ENCODE results near the gene C16orf89. TPM values are rescaled to one million over a fixed set of nuclear protein-coding genes. Genes with fewer than 3 reads are reported as not detected.

Gene C16orf89
- total RNA-seq, 2 experiments from 2014 or later: not detected

DNA sequence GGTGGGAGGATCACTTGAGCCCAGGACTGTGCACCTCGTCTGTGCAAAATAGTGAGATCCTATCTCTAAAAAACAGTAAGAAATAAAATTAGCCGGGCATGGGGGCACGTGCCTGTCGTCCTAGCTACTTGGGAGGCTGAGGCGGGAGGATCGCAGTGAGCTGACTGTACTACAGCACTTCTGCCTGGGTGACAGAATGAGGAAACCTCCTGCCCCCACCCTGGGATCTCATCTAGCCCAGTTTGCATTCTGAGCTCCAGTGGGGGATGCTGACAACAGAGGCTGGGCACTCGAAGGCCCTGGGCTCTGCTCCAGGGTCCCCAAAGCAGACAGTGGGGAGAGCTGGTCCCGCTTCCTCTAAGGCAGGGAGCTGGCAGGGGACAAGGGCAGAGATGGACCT lies 39.1 kb downstream of the C16orf89 start:
- Mint-ChIP-seq H3K4me1 (peaks cover 1% of the 10 kb centered on the region), H3K27me3 (no peaks in the 10 kb centered on the region), H3K27ac (no peak overlapping the region), H3K36me3 (no peaks in the 10 kb centered on the region), H3K4me3 (no peak overlapping the region), H3K9me3 (no peaks in the 10 kb centered on the region)
- POLR2A ChIA-PET: interaction anchor here (0.6 kb wide), 1 partner anchor 8 kb away, joined by 3 read pairs; no protein-coding TSS in a partner anchor
- no peak for DNase-seq
- no peak for ATAC-seq (ENCODE audit: low read depth)

DNA sequence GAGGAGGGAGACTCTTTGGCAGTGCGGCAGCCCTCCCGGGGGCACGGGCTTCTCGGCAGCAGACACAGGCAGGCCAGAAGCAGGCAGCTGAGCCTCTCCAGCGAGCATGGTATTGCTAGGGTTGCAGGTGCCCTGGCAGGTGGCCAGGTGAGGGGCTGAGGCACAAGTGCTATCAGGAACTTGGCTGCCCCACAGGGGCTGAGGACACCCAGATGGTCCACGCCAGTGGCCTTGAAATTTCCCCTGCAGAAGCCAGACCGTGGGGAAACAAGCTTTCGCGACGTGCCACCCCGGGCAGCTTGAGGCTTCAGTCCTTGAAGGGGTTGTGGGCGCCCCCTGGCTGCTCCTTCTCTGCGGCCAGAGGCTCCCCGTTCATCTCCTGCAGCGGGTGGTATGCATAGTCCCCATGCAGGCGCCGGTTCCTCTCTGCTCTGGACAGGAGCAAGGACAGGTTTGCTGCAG lies 40.6 kb downstream of the C16orf89 start:
- POLR2A ChIA-PET: interaction anchor here (1.2 kb wide), 1 partner anchor 199 kb away, joined by 3 read pairs; no protein-coding TSS in a partner anchor
- H3K27me3 Mint-ChIP-seq: no peaks in the 10 kb centered on the region
- ATAC-seq (ENCODE audit: low read depth): no peak
- no peaks in the 10 kb centered on the region for H3K9me3 Mint-ChIP-seq
- no peak overlapping the region for H3K4me3 Mint-ChIP-seq
- H3K36me3 Mint-ChIP-seq: no peaks in the 10 kb centered on the region
- H3K4me1 Mint-ChIP-seq: peaks cover 1% of the 10 kb centered on the region
- no peak for DNase-seq
- H3K27ac Mint-ChIP-seq: no peak overlapping the region

DNA sequence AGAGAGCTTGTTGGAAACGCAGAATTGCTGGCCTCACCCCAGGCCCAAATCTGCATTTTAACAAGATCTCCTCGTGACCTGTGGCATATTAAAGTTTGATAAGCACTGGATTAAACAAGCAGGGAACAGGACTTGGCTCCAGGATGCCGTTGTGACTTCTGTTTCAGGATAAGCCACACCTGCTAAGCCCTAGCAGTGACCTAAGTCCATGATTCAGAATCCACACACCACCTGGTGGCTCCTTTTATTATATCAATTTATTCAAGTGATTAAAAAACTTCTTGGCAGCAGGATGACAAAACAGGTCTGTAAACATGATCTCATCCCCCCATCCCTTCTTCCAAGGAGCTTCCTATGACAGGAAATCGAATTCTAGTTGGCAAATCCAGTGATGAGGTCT lies 41.1 kb downstream of the C16orf89 start:
- H3K4me3 Mint-ChIP-seq: no peak overlapping the region
- H3K27me3 Mint-ChIP-seq: no peaks in the 10 kb centered on the region
- DNase-seq (no peak), ATAC-seq (ENCODE audit: low read depth) (no peak)
- no peak overlapping the region for H3K27ac Mint-ChIP-seq
- no peaks in the 10 kb centered on the region for H3K9me3 Mint-ChIP-seq
- H3K4me1 Mint-ChIP-seq: peaks cover 1% of the 10 kb centered on the region
- POLR2A ChIA-PET: interaction anchor here (1.2 kb wide), 1 partner anchor 199 kb away, joined by 3 read pairs; no protein-coding TSS in a partner anchor
- no peaks in the 10 kb centered on the region for H3K36me3 Mint-ChIP-seq

DNA sequence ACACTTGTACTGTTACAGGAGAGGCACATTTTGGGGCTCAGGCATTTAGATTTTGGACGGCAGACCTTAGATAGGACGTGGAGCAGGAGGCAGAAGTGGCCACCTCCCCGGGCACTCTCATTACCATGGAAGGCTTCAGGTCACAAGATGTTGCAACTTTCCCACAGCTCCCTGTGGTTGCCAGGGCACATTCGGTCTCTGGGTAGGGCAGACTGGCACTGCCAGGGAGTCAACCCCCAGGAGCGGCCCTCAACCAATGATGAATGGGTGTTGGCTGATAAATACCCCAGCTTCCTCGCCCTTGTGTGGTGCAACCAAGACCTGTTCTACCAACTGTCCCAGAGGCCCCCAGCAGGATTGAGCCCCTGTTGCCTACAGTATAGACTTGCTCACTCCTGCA lies 43.2 kb downstream of the C16orf89 start:
- no peaks in the 10 kb centered on the region for H3K27me3 Mint-ChIP-seq
- DNase-seq (no peak), ATAC-seq (ENCODE audit: low read depth) (no peak)
- no peak overlapping the region for H3K27ac Mint-ChIP-seq
- H3K4me1 Mint-ChIP-seq: no peaks in the 10 kb centered on the region
- H3K4me3 Mint-ChIP-seq: no peak overlapping the region
- no peaks in the 10 kb centered on the region for H3K9me3 Mint-ChIP-seq
- H3K36me3 Mint-ChIP-seq: no peaks in the 10 kb centered on the region
- POLR2A ChIA-PET: no interaction called here

DNA sequence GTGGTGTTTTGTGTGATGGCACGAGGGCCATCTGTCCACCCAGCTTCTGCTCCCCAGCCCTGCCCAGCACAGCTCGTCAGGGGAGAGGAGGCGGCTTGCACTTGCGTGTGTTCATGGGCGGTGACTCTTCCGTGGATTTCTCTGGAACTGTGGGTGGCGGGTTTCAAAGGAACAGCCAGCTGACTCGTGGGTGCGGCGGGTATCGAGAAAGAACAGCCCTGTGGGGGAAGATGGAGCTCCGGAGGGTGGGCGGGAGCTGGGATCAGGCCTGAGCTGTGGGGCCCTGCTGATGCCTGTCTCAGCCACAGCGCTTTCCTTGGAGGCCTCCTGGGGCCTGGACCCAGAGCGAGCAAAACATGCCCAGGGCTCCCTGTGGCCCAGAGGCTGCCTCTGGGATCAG lies 45.2 kb downstream of the C16orf89 start:
- DNase-seq (no peak), ATAC-seq (ENCODE audit: low read depth) (no peak)
- H3K27me3 Mint-ChIP-seq: no peaks in the 10 kb centered on the region
- H3K27ac Mint-ChIP-seq: no peak overlapping the region
- no peaks in the 10 kb centered on the region for H3K36me3 Mint-ChIP-seq
- H3K4me3 Mint-ChIP-seq: no peak overlapping the region
- no peaks in the 10 kb centered on the region for H3K4me1 Mint-ChIP-seq
- POLR2A ChIA-PET: no interaction called here
- H3K9me3 Mint-ChIP-seq: no peaks in the 10 kb centered on the region

DNA sequence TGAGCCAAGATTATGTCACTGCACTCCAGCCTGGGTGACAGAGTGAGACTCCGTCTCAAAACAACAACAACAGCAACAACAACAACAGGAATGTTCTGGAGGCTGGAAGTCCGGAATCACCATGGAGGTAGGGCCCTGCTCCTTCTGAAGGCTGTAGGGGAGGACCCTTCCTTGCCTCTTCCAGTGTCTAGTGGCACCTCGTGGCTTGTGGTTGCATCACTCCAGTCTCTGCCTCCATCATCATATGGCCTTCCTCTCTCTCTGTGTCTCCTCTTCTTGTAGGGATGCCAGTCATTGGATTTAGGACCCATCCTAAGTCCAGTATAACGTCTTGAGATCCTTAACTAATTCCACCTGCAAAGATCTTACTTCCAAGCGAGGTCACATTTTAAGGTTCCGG lies 46.0 kb downstream of the C16orf89 start:
- Mint-ChIP-seq H3K4me1 (no peaks in the 10 kb centered on the region), H3K4me3 (no peak overlapping the region), H3K9me3 (no peaks in the 10 kb centered on the region), H3K27me3 (no peaks in the 10 kb centered on the region), H3K36me3 (no peaks in the 10 kb centered on the region), H3K27ac (no peak overlapping the region)
- ATAC-seq (ENCODE audit: low read depth): no peak
- no peak for DNase-seq
- POLR2A ChIA-PET: no interaction called here

DNA sequence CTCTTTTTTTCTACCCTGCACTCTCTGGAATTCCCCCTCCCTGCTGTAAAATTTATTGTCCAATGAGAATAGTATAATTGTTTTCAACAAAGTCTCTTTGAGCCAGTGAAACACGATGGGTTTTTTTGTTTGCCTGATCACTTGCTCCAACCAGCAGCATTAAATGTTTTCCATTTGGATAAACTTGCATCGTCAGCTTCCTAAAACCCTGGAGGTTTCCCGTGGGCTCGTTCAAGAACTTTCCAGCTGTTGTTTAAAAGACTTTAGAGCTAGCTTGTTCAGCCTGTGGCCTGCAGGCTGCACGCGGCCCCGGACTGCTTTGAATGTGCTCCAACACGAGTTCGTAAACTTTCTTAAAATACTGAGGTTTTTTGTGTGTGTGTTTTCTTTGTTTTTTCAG lies 47.0 kb downstream of the C16orf89 start:
- H3K4me3 Mint-ChIP-seq: no peak overlapping the region
- POLR2A ChIA-PET: no interaction called here
- no peaks in the 10 kb centered on the region for H3K9me3 Mint-ChIP-seq
- no peaks in the 10 kb centered on the region for H3K36me3 Mint-ChIP-seq
- no peaks in the 10 kb centered on the region for H3K27me3 Mint-ChIP-seq
- ATAC-seq (ENCODE audit: low read depth) (no peak), DNase-seq (no peak)
- no peaks in the 10 kb centered on the region for H3K4me1 Mint-ChIP-seq
- no peak overlapping the region for H3K27ac Mint-ChIP-seq

DNA sequence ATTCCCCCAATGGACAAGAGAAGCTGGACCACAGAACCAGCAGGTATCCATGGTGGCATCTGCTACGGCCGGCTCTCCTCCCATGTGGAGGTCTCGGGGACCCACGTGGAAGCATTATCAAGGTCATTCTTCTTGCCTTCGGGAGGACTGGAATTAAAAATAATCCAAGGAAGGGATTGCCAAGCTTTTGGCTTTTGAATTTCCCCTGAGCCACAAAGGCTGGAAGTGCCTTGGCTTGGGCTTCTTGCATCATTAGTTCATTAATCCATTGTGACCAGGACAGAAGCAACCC lies 48.1 kb downstream of the C16orf89 start:
- Mint-ChIP-seq H3K36me3 (no peaks in the 10 kb centered on the region), H3K27me3 (no peaks in the 10 kb centered on the region), H3K4me3 (no peak overlapping the region), H3K27ac (no peak overlapping the region), H3K4me1 (no peaks in the 10 kb centered on the region), H3K9me3 (no peaks in the 10 kb centered on the region)
- ATAC-seq (ENCODE audit: low read depth) (no peak), DNase-seq (no peak)
- POLR2A ChIA-PET: no interaction called here

DNA sequence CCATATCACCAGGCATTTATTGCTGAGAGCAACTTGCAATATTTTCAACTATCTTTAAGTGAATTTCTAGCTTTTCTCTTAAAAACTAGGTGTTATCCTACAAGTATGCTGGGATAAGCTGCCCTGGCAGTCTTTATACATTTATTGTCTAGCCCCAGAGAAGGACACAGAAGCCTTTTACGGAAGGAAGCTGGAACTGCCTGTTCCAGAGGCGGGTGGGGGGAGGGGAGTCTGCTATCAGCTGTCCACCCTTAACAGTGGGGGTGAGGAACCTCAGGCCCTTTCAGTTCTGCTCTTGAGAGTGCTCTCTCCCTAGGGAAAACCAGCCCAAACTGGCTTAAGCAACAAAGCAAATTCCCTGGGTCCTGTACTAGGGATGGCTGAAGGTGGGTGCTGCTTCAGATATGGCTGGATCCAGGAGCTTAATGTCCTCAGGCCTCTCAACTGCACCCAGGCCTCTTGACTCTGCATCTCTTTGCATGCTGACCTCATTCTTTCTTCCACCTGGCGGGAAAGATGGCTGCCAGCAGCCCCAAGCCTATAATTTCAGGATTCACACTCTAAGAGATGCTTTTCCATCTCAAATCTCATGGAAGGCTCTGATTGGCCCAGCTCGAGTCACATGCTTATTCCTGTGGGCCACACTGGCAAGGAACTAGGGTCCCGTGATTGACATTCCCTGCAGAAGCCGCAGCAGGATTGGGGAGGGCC lies 48.6 kb downstream of the C16orf89 start:
- ATAC-seq (ENCODE audit: low read depth): no peak
- no peaks in the 10 kb centered on the region for H3K4me1 Mint-ChIP-seq
- POLR2A ChIA-PET: no interaction called here

DNA sequence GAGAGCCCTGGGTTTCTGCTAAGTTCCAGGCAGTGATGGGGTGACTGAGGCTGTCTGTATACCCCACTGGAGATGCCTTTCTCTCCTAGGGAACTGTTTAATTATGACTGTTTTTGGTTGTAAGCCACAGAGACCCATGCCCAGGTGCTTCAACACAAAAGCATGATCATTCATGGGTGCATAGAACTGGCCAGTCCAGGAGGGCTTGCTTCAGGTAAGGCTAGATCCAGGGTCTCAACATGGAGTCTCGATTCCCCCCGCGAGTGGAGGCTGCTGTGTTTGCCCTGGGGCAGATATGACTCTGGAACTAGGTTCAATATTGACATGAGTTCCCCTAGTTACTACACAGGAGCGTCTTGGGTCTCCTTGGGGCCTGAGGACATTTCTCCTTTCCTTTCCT lies 49.9 kb downstream of the C16orf89 start:
- Mint-ChIP-seq H3K27ac (no peak overlapping the region), H3K4me1 (no peaks in the 10 kb centered on the region)
- DNase-seq: no peak

More for the DNA sequence above, 48.6 kb downstream of the C16orf89 start:
- Mint-ChIP-seq H3K27ac (no peak overlapping the region), H3K4me3 (no peak overlapping the region), H3K27me3 (no peaks in the 10 kb centered on the region), H3K36me3 (no peaks in the 10 kb centered on the region), H3K9me3 (no peaks in the 10 kb centered on the region)
- DNase-seq: no peak

DNA sequence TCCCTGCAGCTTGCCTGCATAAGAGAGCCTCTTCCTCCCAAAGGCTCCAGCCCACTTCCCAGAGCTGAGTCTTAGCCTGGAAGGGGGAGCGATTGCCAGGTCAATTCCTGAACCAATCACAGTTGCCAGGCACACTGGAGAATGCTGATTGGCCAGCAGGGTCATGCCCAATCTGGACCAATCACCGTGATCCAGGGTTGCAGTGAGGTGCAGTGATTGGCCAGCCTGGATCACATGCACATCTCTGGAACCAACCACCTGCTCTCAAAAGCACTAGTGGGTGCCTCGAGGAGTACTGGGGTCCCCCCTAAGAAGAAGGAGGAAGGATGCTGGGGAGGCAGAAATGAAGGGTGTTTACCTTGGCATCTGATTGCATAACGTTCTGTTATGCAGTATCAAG lies 50.4 kb downstream of the C16orf89 start:
- POLR2A ChIA-PET: no interaction called here
- no peak overlapping the region for H3K4me3 Mint-ChIP-seq
- DNase-seq (no peak), ATAC-seq (ENCODE audit: low read depth) (no peak)
- H3K9me3 Mint-ChIP-seq: no peaks in the 10 kb centered on the region
- H3K36me3 Mint-ChIP-seq: no peaks in the 10 kb centered on the region
- no peaks in the 10 kb centered on the region for H3K4me1 Mint-ChIP-seq
- H3K27me3 Mint-ChIP-seq: no peaks in the 10 kb centered on the region
- H3K27ac Mint-ChIP-seq: no peak overlapping the region

More for the DNA sequence above, 49.9 kb downstream of the C16orf89 start:
- no peaks in the 10 kb centered on the region for H3K36me3 Mint-ChIP-seq
- no peak overlapping the region for H3K4me3 Mint-ChIP-seq
- no peaks in the 10 kb centered on the region for H3K27me3 Mint-ChIP-seq
- no peaks in the 10 kb centered on the region for H3K9me3 Mint-ChIP-seq
- no peak for ATAC-seq (ENCODE audit: low read depth)
- POLR2A ChIA-PET: no interaction called here

DNA sequence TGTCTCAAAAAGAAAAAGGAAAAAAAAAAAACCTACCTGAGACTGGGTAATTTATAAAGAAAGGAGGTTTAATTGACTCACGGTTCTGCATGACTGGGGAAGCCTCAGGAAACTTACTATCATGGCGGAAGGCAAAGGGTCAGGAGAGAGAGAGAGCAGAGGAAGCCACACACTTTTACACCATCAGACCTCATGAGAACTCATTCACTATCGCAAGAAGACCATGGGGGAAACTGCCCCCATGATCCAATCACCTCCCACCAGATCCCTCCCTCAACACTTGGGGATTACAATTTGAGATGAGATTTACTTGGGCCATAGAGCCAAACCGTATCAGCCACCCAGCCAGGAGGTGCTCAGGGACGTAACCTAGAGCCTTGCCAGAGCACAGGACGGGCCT lies 52.9 kb downstream of the C16orf89 start:
- H3K36me3 Mint-ChIP-seq: no peaks in the 10 kb centered on the region
- ATAC-seq (ENCODE audit: low read depth): no peak
- no peak for DNase-seq
- POLR2A ChIA-PET: no interaction called here
- H3K4me3 Mint-ChIP-seq: no peak overlapping the region
- H3K27ac Mint-ChIP-seq: no peak overlapping the region
- no peaks in the 10 kb centered on the region for H3K4me1 Mint-ChIP-seq
- no peaks in the 10 kb centered on the region for H3K27me3 Mint-ChIP-seq
- no peaks in the 10 kb centered on the region for H3K9me3 Mint-ChIP-seq

DNA sequence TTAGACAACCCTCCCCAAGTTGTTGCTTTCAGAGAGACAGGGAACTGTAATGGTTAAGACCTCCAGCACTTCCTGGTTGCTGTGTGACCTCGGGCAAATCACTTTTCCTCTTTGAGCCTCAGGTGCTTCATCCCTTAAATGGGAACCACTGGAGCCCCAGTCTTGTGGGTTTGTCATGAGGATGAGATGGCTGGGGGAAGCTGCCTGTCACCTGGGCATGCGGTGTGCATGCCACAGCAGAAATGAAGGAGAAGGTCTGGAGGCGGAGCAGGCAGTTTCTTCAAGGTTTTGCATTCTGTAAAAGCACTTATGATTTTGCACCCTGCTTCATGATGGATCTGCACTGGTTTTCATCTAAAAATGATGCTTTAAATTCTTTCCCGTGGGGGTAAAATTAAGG lies 54.1 kb downstream of the C16orf89 start:
- Mint-ChIP-seq H3K36me3 (no peaks in the 10 kb centered on the region), H3K4me3 (no peak overlapping the region), H3K27me3 (no peaks in the 10 kb centered on the region), H3K27ac (no peak overlapping the region), H3K9me3 (no peaks in the 10 kb centered on the region), H3K4me1 (no peaks in the 10 kb centered on the region)
- no peak for DNase-seq
- no peak for ATAC-seq (ENCODE audit: low read depth)
- POLR2A ChIA-PET: no interaction called here

DNA sequence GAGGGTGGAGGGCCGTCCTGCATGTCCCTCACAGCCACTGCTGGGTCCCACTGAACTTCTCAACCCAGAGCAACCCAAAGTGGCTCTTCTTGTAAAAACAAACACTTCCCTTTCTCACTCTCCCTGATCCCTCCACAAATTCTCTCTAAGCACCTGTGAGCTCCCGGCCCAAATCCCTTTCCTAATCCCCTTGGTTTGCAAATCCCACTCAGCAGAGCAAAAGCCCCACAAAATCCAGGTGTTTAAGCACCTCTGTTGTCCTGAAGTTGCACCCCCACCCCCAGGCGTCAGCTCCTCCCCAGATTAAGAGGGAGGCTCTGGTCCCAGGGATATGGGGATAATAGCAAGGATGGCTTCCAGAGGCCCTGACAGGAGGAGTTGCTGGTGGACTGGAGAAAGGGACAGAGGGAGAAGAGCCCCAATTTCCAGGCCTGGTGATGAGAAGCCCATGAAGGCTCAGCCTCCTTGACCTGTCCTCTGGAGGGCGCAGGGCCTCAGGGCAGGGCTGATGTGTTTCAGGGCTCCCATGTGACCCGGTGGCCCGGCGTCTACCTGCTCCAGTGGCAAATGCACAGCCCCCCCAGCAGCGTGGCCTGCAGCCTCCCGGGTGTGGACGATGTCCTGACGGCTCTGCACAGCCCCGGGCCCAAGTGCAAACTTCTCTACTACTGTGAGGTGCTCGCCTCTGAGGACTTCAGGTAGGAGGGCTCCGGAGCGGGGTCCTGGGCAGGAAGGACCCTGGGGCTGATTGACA lies 55.0 kb downstream of the C16orf89 start:
- DNase-seq (no peak), ATAC-seq (ENCODE audit: low read depth) (no peak)
- Mint-ChIP-seq H3K27ac (no peak overlapping the region), H3K9me3 (no peaks in the 10 kb centered on the region), H3K27me3 (no peaks in the 10 kb centered on the region), H3K36me3 (no peaks in the 10 kb centered on the region), H3K4me1 (no peaks in the 10 kb centered on the region), H3K4me3 (no peak overlapping the region)
- POLR2A ChIA-PET: no interaction called here

All from activated naive CD8-positive, alpha-beta T cell treated with anti-CD3 and anti-CD28 coated beads, Interleukin-2, amount 10 ng/mL, durations not matched to agents 7 days and 5 days (primary cell).